Astrocyte (in vitro differentiated cells and primary cell): ENCODE measurements around the gene SSBP3.

Source experiments
- EZH2 ChIP-seq: IDR thresholded peaks from 2 replicates; pipeline ENCODE4 v1.6.1; 2012; ENCODE audit warnings: mild to moderate bottlenecking, low read length, inconsistent platforms; ENCODE audit not compliant: insufficient read depth
- TF ChIP-seq, protein P1 (sequence below): IDR thresholded peaks from 2 replicates; pipeline ENCODE4 v1.5.1; 2011; ENCODE audit warnings: low read depth, mild to moderate bottlenecking, inconsistent platforms, low read length, moderate library complexity; ENCODE audit not compliant: insufficient read depth

DNA sequence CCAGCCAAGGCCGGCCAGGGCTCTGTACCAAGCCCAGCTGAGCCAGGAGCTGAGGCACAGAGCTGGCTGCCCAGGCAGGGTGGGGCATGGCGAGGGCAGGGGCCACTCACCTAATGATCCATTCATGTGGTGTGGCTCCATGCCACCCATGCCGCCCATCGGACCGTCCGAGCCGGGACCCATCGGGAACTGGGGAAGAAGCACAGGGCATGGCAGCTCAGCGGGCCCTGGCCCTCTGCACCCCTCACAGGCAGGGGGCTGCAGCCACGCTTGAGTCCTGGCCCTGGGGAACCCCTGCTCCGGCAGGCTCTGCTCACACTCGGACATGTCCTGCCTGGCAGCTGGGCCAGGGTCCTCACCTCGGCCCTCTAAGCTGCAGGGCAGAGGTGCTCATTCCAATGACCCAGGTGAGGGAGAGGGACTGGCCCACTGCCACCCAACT lies 177.5 kb downstream of the SSBP3 start:
- TF ChIP-seq, protein P1, sequence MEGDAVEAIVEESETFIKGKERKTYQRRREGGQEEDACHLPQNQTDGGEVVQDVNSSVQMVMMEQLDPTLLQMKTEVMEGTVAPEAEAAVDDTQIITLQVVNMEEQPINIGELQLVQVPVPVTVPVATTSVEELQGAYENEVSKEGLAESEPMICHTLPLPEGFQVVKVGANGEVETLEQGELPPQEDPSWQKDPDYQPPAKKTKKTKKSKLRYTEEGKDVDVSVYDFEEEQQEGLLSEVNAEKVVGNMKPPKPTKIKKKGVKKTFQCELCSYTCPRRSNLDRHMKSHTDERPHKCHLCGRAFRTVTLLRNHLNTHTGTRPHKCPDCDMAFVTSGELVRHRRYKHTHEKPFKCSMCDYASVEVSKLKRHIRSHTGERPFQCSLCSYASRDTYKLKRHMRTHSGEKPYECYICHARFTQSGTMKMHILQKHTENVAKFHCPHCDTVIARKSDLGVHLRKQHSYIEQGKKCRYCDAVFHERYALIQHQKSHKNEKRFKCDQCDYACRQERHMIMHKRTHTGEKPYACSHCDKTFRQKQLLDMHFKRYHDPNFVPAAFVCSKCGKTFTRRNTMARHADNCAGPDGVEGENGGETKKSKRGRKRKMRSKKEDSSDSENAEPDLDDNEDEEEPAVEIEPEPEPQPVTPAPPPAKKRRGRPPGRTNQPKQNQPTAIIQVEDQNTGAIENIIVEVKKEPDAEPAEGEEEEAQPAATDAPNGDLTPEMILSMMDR: no peak
- TF ChIP-seq EZH2: no peak
